SK-N-SH (cell line): ENCODE results near the gene PLA2G2F.

Experiments used
- CTCF ChIP-seq: fragments of 200-600 bp; sonication (generic); IDR thresholded peaks from 2 replicates; pipeline ENCODE4 v1.6.1; 2017; ENCODE audit warnings: antibody characterized with exemption, mild to moderate bottlenecking, moderate library complexity
- EZH2phosphoT487 ChIP-seq: fragments of 200-600 bp; sonication (generic); IDR thresholded peaks from 2 replicates; pipeline ENCODE4 v1.6.1; 2017; ENCODE audit warnings: low read depth, mixed run types, mild to moderate bottlenecking, antibody characterized with exemption, moderate library complexity, borderline replicate concordance
- FOXM1 ChIP-seq: IDR thresholded peaks from 2 replicates; pipeline ENCODE4 v1.4.0; 2012; ENCODE audit warnings: low read depth, mild to moderate bottlenecking
- JUND ChIP-seq: IDR thresholded peaks from 2 replicates; pipeline ENCODE4 v1.4.0; 2012
- MAX ChIP-seq: IDR thresholded peaks from 2 replicates; pipeline ENCODE4 v1.4.0; 2012; ENCODE audit warnings: low read depth
- NFIC ChIP-seq: IDR thresholded peaks from 2 replicates; pipeline ENCODE4 v1.4.0; 2012; ENCODE audit warnings: borderline replicate concordance
- RAD21 ChIP-seq: IDR thresholded peaks from 2 replicates; pipeline ENCODE4 v1.6.1; 2012; ENCODE audit warnings: mild to moderate bottlenecking, low read length
- SIN3A ChIP-seq: IDR thresholded peaks from 2 replicates; pipeline ENCODE4 v1.6.1; 2012; ENCODE audit warnings: low read depth, mild to moderate bottlenecking, low read length, moderate library complexity, borderline replicate concordance
- SMC3 ChIP-seq: IDR thresholded peaks from 2 replicates; pipeline ENCODE4 v1.6.1; 2012; ENCODE audit warnings: low read depth, low read length, improper control_type of control experiment
- TAF1 ChIP-seq: IDR thresholded peaks from 2 replicates; pipeline ENCODE4 v1.6.1; 2012; ENCODE audit warnings: low read depth, mild to moderate bottlenecking, low read length, moderate library complexity, borderline replicate concordance
- YY1 ChIP-seq: IDR thresholded peaks from 2 replicates; pipeline ENCODE4 v1.4.0; 2012; ENCODE audit warnings: low read depth, mild to moderate bottlenecking
- TF ChIP-seq, protein P1 (sequence below): IDR thresholded peaks from 2 replicates; pipeline ENCODE4 v1.6.1; 2012; ENCODE audit warnings: mild to moderate bottlenecking, low read depth, low read length, moderate library complexity
- TF ChIP-seq, protein P2 (sequence below): fragments of 150-350 bp; IDR thresholded peaks from 2 replicates; pipeline ENCODE4 v1.6.1; 2017; ENCODE audit warnings: antibody characterized with exemption, low read length, low read depth, borderline replicate concordance

DNA sequence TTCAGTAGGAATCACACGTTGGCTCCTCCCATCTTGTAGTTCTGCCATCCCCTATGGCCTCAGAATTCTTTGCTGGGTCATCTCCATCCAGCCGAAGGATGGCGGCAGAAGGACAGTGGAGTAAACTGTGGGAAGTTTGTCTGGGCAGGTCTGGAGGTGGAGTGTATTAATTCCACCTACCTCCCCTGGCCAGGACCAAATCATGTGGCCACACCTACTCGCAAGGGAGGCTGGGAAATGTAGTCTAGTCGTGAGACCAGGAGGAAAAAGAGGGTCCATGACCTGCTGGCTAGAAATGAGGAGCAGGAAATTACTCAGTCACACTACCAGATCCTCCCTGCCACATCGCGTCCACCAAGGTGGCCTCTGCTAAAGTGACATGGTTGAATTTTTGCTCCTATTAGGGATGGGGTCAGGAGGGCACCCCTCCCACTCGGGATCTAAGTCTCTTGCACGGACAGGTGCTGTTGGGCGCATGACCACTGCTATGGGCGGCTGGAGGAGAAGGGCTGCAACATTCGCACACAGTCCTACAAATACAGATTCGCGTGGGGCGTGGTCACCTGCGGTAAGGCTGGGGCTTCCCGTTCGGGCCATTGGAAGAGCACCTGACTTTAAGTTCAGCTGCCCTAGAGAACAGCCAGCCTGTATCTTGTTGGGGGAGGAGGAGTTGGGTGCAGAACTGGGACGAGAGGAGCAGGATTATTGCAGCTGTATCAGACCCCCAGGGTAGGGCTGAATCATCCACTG lies 49.6 kb upstream of the PLA2G2F start:
- TF ChIP-seq CTCF: no peak
- TF ChIP-seq SMC3: no peak
- TF ChIP-seq TAF1: no peak
- no peak for TF ChIP-seq JUND
- TF ChIP-seq NFIC: no peak
- TF ChIP-seq YY1: no peak
- TF ChIP-seq RAD21: no peak
- TF ChIP-seq FOXM1: no peak
- no peak for TF ChIP-seq EZH2phosphoT487
- TF ChIP-seq, protein P1, sequence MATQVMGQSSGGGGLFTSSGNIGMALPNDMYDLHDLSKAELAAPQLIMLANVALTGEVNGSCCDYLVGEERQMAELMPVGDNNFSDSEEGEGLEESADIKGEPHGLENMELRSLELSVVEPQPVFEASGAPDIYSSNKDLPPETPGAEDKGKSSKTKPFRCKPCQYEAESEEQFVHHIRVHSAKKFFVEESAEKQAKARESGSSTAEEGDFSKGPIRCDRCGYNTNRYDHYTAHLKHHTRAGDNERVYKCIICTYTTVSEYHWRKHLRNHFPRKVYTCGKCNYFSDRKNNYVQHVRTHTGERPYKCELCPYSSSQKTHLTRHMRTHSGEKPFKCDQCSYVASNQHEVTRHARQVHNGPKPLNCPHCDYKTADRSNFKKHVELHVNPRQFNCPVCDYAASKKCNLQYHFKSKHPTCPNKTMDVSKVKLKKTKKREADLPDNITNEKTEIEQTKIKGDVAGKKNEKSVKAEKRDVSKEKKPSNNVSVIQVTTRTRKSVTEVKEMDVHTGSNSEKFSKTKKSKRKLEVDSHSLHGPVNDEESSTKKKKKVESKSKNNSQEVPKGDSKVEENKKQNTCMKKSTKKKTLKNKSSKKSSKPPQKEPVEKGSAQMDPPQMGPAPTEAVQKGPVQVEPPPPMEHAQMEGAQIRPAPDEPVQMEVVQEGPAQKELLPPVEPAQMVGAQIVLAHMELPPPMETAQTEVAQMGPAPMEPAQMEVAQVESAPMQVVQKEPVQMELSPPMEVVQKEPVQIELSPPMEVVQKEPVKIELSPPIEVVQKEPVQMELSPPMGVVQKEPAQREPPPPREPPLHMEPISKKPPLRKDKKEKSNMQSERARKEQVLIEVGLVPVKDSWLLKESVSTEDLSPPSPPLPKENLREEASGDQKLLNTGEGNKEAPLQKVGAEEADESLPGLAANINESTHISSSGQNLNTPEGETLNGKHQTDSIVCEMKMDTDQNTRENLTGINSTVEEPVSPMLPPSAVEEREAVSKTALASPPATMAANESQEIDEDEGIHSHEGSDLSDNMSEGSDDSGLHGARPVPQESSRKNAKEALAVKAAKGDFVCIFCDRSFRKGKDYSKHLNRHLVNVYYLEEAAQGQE: no peak
- no peak for TF ChIP-seq SIN3A
- TF ChIP-seq MAX: no peak
- TF ChIP-seq, protein P2, sequence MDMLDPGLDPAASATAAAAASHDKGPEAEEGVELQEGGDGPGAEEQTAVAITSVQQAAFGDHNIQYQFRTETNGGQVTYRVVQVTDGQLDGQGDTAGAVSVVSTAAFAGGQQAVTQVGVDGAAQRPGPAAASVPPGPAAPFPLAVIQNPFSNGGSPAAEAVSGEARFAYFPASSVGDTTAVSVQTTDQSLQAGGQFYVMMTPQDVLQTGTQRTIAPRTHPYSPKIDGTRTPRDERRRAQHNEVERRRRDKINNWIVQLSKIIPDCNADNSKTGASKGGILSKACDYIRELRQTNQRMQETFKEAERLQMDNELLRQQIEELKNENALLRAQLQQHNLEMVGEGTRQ: no peak
